ENCODE data around the gene EVI5. TPM values are rescaled to one million over a fixed set of nuclear protein-coding genes. Genes with fewer than 3 reads are reported as not detected.

EVI5 gene
- total RNA-seq, 4 donors from 2014 or later = 13.6 to 21.6 (median 14.8) TPM

DNA sequence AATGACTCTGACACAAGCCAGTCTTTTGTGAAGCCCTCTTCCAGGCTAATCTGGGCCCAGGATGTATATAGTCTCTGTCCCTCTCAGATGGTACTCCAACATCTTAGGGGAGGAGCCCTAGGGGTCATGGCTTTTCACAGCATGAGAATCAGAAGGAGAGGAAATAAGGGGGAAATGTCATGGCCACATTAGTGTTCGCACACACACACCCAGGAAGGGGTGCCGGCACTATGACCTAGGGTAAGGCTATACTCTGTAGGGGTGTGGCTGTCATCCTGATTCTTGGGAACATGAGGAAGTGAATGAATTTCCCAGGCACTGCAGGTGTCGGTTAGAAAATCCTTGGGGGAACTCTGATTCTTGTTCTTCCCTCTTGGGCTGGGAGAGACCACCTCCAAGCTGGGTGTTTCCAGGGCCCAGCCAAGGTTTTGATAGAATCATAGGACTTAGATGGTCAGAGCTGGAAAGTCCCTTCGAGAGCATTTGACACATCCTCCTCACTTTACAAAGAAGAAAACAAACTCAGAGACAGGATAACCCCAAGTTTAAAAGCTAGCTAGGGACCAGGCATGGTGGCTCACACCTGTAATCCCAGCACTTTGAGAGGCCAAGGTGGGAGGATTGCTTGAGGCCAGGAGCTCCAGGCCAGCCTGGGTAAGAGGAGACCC, 320.2 kb downstream of the EVI5 start:
- 86% methylated on average over 4 of the region's 4 CpGs for WGBS
- Histone ChIP-seq H3K9me3 (no peaks in the 10 kb centered on the region), H3K4me3 (no peak overlapping the region), H3K27ac (no peak overlapping the region), H3K27me3 (no peaks in the 10 kb centered on the region), H3K36me3 (no peaks in the 10 kb centered on the region), H3K4me1 (no peaks in the 10 kb centered on the region)
- no peak for DNase-seq (ENCODE audit: low spot score in 2 of 2)
- TF ChIP-seq POLR2AphosphoS5 (IDR thresholded peaks at IDR 0.05) (no peak), POLR2A (IDR thresholded peaks at IDR 0.05) (no peak), EP300 (IDR thresholded peaks at IDR 0.05) (no peak)
- TF ChIP-seq, protein P1, sequence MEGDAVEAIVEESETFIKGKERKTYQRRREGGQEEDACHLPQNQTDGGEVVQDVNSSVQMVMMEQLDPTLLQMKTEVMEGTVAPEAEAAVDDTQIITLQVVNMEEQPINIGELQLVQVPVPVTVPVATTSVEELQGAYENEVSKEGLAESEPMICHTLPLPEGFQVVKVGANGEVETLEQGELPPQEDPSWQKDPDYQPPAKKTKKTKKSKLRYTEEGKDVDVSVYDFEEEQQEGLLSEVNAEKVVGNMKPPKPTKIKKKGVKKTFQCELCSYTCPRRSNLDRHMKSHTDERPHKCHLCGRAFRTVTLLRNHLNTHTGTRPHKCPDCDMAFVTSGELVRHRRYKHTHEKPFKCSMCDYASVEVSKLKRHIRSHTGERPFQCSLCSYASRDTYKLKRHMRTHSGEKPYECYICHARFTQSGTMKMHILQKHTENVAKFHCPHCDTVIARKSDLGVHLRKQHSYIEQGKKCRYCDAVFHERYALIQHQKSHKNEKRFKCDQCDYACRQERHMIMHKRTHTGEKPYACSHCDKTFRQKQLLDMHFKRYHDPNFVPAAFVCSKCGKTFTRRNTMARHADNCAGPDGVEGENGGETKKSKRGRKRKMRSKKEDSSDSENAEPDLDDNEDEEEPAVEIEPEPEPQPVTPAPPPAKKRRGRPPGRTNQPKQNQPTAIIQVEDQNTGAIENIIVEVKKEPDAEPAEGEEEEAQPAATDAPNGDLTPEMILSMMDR (IDR thresholded peaks at IDR 0.05) = no peak

DNA sequence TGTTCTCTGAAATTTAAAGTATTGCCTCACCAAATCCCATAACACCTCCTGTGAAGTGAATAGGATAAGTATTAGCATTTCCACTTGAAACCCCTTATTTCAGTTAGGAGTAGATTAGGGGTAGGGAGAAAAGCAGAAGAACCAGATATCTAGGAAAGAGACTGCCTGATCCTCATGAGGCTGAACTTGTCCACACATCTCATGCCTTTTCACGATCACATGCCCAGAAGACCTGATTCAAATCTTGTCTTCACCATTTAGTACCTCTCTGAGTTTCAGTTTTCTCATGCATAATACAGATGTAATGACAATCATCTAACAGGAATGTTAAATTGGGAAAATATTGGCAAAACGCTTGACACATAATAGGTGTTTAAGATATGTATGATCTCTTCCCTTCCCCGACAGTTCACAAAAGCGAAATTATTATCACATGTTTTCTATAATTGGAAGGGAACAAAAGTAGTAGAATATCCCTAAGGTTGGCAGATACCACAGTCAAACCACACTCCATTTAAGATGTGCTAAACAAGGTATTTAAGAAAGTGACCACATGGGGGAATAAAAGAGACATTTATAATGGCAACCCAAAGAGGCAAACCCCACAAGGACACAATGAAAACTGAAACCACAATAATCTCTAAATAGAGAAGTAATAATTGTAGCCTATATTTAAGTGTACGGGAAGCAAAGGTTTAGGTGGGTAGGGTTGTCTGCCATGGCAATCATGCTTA, 323.4 kb downstream of the EVI5 start:
- TF ChIP-seq, protein P1 (IDR thresholded peaks at IDR 0.05) = no peak
- no peak for TF ChIP-seq POLR2AphosphoS5 (IDR thresholded peaks at IDR 0.05)
- no peak overlapping the region for H3K27ac ChIP-seq
- H3K4me1 ChIP-seq = no peaks in the 10 kb centered on the region
- no peaks in the 10 kb centered on the region for H3K9me3 ChIP-seq
- no peaks in the 10 kb centered on the region for H3K36me3 ChIP-seq
- WGBS = 77% methylated on average over 5 of the region's 5 CpGs
- H3K4me3 ChIP-seq = no peak overlapping the region
- no peak for DNase-seq (ENCODE audit: low spot score in 2 of 2)
- no peaks in the 10 kb centered on the region for H3K27me3 ChIP-seq

DNA sequence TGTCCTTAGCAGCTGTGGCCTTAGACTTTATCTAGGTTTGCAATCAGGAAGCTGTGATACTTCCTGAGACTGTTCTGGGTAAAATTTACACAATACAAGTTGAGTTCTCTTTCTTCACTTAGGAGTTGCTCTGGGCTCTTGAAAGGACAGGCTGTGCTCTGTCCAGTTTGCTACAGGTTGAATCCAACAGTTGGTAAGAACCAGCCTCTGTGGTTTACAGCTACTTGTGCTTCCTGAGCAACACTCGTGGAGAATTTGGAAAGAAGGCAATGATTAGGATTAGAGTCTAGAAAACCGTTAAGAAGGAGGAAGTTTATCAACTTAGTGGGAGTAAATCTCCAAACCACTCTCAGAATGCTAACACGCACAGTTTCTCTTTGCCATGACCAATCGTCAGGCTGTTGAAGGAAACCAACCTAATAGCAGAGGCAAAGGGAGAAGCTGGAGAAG, 325.0 kb downstream of the EVI5 start:
- H3K9me3 ChIP-seq = no peaks in the 10 kb centered on the region
- no peak for DNase-seq (ENCODE audit: low spot score in 2 of 2)
- no peaks in the 10 kb centered on the region for H3K4me1 ChIP-seq
- no peaks in the 10 kb centered on the region for H3K27me3 ChIP-seq
- no peak overlapping the region for H3K27ac ChIP-seq
- WGBS = 58% methylated on average over 4 of the region's 4 CpGs
- no peak for TF ChIP-seq POLR2AphosphoS5 (IDR thresholded peaks at IDR 0.05)
- H3K36me3 ChIP-seq = no peaks in the 10 kb centered on the region
- H3K4me3 ChIP-seq = no peak overlapping the region

Other genes starting within 250 kb of the EVI5 start
- gene RPL5, start 46.9 kb upstream of the EVI5 start, total RNA-seq = 1,000 to 10,000 TPM; 1,150 to 1,809 (median 1,593) TPM
- 1 to 10 TPM; 3.3 to 7.8 (median 5.3) TPM for gene DIPK1A, start 176.4 kb upstream of the EVI5 start, total RNA-seq